Peyer's patch (tissue), 4 donors: ENCODE measurements around the gene RAC3. TPM values are rescaled to one million over a fixed set of nuclear protein-coding genes. Genes with fewer than 3 reads are reported as not detected.
A peak's percentile ranks its signal among the peaks of the same experiment; 100 is the strongest.

ENCODE experiments used
- DNase-seq, 3 donors: peaks; one replicate each; pipeline ENCODE4 v3.0.0-alpha.2; 2017 to 2019
- H3K27ac ChIP-seq, 4 donors: fragments of 200-600 bp; sonication (generic); one replicate each; pipeline ENCODE4 v1.5.1; 2016 to 2019
- H3K27me3 ChIP-seq, 2 donors: fragments of 200-600 bp; sonication (generic); one replicate each; pipeline ENCODE4 v1.5.1; 2019
- H3K36me3 ChIP-seq, 3 donors: fragments of 200-600 bp; sonication (generic); one replicate each; pipeline ENCODE4 v1.5.1; 2016 to 2019
- H3K4me1 ChIP-seq, 4 donors: fragments of 200-600 bp; sonication (generic); one replicate each; pipeline ENCODE4 v1.5.1; 2016 to 2019
- H3K4me3 ChIP-seq, 4 donors: fragments of 200-600 bp; sonication (generic); 1 replicate in 3 of 4; 2 replicates in 1 of 4; pipeline ENCODE4 v1.5.1; 2016 to 2019; ENCODE audit warnings: mild to moderate bottlenecking in 1 of 4
- H3K9me3 ChIP-seq, 4 donors: fragments of 200-600 bp; sonication (generic); one replicate each; pipeline ENCODE4 v1.5.1; 2016 to 2019; ENCODE audit warnings: mild to moderate bottlenecking in 1 of 4
- CTCF ChIP-seq, 6 experiments: fragments of 450-650 bp in 4 of 6; fragments of 200-600 bp in 2 of 6; sonication (generic) in 1 of 6; IDR thresholded peaks; one replicate each; pipeline ENCODE4 v1.5.1; 2017 to 2019; ENCODE audit warnings: antibody characterized with exemption in 6 of 6, mild to moderate bottlenecking in 3 of 6, moderate library complexity in 1 of 6
- POLR2A ChIP-seq, 2 donors: fragments of 450-650 bp; IDR thresholded peaks; one replicate each; pipeline ENCODE4 v1.5.1; 2017; ENCODE audit warnings: antibody characterized with exemption in 2 of 2, mild to moderate bottlenecking in 2 of 2, moderate library complexity in 2 of 2
- total RNA-seq, 4 donors: library from RNA; depleted of rRNA; stranded (reverse); fragments of >200 nt; gene quantifications; one replicate each; pipeline ENCODE4 v1.1.0, GENCODE V29; 2016

Gene RAC3
- total RNA-seq, 4 donors from 2014 or later, result 4.6 to 20.6 (median 9.8) TPM

- no peak for TF ChIP-seq POLR2A (IDR thresholded peaks at IDR 0.05)
- no peak for TF ChIP-seq CTCF (IDR thresholded peaks at IDR 0.05)
- no peak for DNase-seq
- no peak overlapping the region for H3K27ac ChIP-seq
- H3K36me3 ChIP-seq, result peaks cover 0 to 14% (median 0%) of the 10 kb centered on the region in 3 donors
- peaks cover 0 to 26% (median 14%) of the 10 kb centered on the region in 4 donors for H3K4me1 ChIP-seq
- no peak overlapping the region for H3K4me3 ChIP-seq
- no peaks in the 10 kb centered on the region for H3K9me3 ChIP-seq
- no peaks in the 10 kb centered on the region for H3K27me3 ChIP-seq
Observed at GRCh38 chr17:82018152-82018988, 13.1 kb upstream of the RAC3 start.

GRCh38 chr17:82018989-82019689 lies 12.3 kb upstream of the RAC3 start:
- TF ChIP-seq CTCF (IDR thresholded peaks at IDR 0.05) (no peak), POLR2A (IDR thresholded peaks at IDR 0.05) (no peak)
- peaks cover 3 to 31% (median 19%) of the 10 kb centered on the region in 4 donors for H3K4me1 ChIP-seq
- no peak for DNase-seq
- no peak overlapping the region for H3K27ac ChIP-seq
- H3K27me3 ChIP-seq, result no peaks in the 10 kb centered on the region
- H3K36me3 ChIP-seq, result peaks cover 0 to 14% (median 0%) of the 10 kb centered on the region in 3 donors
- H3K9me3 ChIP-seq, result no peaks in the 10 kb centered on the region
- H3K4me3 ChIP-seq, result no peak overlapping the region

GRCh38 chr17:82019690-82020571 lies 11.5 kb upstream of the RAC3 start:
- Histone ChIP-seq H3K9me3 (no peaks in the 10 kb centered on the region), H3K36me3 (peaks cover 0 to 14% (median 0%) of the 10 kb centered on the region in 3 donors), H3K4me3 (no peak overlapping the region), H3K4me1 (peaks cover 3 to 35% (median 19%) of the 10 kb centered on the region in 4 donors), H3K27me3 (no peaks in the 10 kb centered on the region), H3K27ac (no peak overlapping the region)
- TF ChIP-seq CTCF (IDR thresholded peaks at IDR 0.05) (peak; percentile 53 to 76 (median 68)), POLR2A (IDR thresholded peaks at IDR 0.05) (no peak)
- peak; percentile 42 to 80 (median 78) for DNase-seq

GRCh38 chr17:82020572-82021106 lies 10.8 kb upstream of the RAC3 start:
- H3K4me3 ChIP-seq, result no peak overlapping the region
- no peak overlapping the region for H3K27ac ChIP-seq
- no peak for DNase-seq
- no peak for TF ChIP-seq POLR2A (IDR thresholded peaks at IDR 0.05)
- peaks cover 3 to 35% (median 19%) of the 10 kb centered on the region in 4 donors for H3K4me1 ChIP-seq
- no peaks in the 10 kb centered on the region for H3K9me3 ChIP-seq
- H3K27me3 ChIP-seq, result no peaks in the 10 kb centered on the region
- H3K36me3 ChIP-seq, result peaks cover 0 to 14% (median 0%) of the 10 kb centered on the region in 3 donors

GRCh38 chr17:82021107-82021899 lies 10.2 kb upstream of the RAC3 start:
- H3K27me3 ChIP-seq, result no peaks in the 10 kb centered on the region
- H3K4me1 ChIP-seq, result peaks cover 3 to 35% (median 19%) of the 10 kb centered on the region in 4 donors
- peaks cover 0 to 14% (median 0%) of the 10 kb centered on the region in 3 donors for H3K36me3 ChIP-seq
- H3K9me3 ChIP-seq, result no peaks in the 10 kb centered on the region
- H3K4me3 ChIP-seq, result peak overlapping the region in 3 of 4 donors; percentile 76 to 92 (median 89)
- TF ChIP-seq CTCF (IDR thresholded peaks at IDR 0.05) (peak; percentile 34 to 89 (median 73)), POLR2A (IDR thresholded peaks at IDR 0.05) (no peak)
- DNase-seq, result peak; percentile 63 to 87 (median 84)
- H3K27ac ChIP-seq, result peak overlapping the region in 3 of 4 donors; percentile 42 to 74 (median 73)
